A549 (cell line): Measurements from ENCODE around the gene CHD1. TPM values are rescaled to one million over a fixed set of nuclear protein-coding genes. Genes with fewer than 3 reads are reported as not detected.

Experiments used
- ATAC-seq, 2 experiments: fragments of 200-7000 bp in 1 of 2; fragments of >200 bp in 1 of 2; cut with Nextera tagmentation in 1 of 2; cut with Tn5 transposase in 1 of 2; 3 replicates each; pipeline versions ENCODE4 v1.8.0 to v1.9.1; 2018 to 2020; ENCODE audit warnings: mild to moderate bottlenecking in 1 of 2, moderate library complexity in 1 of 2
- CTCF ChIA-PET: fragments of 300-600 bp; sonication (Branson Sonifier 250); formaldehyde crosslinking; extraction: SDS; loops from one replicate; lab custom pipeline; 2021; ENCODE audit warnings: antibody characterized with exemption, inconsistent platforms; lab: Yijun Ruan, JAX
- POLR2A ChIA-PET: fragments of 350-600 bp; formaldehyde crosslinking; extraction: SDS; loops from one replicate; lab custom pipeline; 2021; ENCODE audit warnings: antibody characterized with exemption, inconsistent platforms; lab: Yijun Ruan, JAX
- DNase-seq, 2 experiments: peaks; one replicate each; pipeline versions ENCODE4 v3.0.0 to v3.0.0-alpha.2; 2011 to 2016; ENCODE audit warnings: low read depth in 1 of 2, low spot score in 1 of 2
- FAIRE-seq: peaks from 2 replicates; lab custom pipeline; 2011; peaks lifted over from hg19 to GRCh38; lab: Jason Lieb, UNC
- H3K27ac ChIP-seq, 2 experiments: fragments of >200 bp; sonication (Bioruptor Twin); formaldehyde crosslinking; 3 replicates each; pipeline ENCODE4 v1.5.1; 2016 to 2017
- H3K4me1 ChIP-seq: fragments of >200 bp; sonication (Bioruptor Twin); formaldehyde crosslinking; 3 replicates; pipeline ENCODE4 v1.6.1; 2016
- H3K4me2 ChIP-seq: fragments of >200 bp; sonication (Bioruptor Twin); formaldehyde crosslinking; 3 replicates; pipeline ENCODE4 v1.6.1; 2016
- H3K4me3 ChIP-seq: fragments of >200 bp; sonication (Bioruptor Twin); formaldehyde crosslinking; 3 replicates; pipeline ENCODE4 v1.5.1; 2016
- H3K9me3 ChIP-seq: fragments of >200 bp; sonication (Bioruptor Twin); formaldehyde crosslinking; 3 replicates; pipeline ENCODE4 v1.6.1; 2016
- BCL3 ChIP-seq: fragments of >200 bp; sonication (Bioruptor Twin); formaldehyde crosslinking; IDR thresholded peaks from 3 replicates; pipeline ENCODE4 v1.6.1; 2016
- BHLHE40 ChIP-seq: IDR thresholded peaks from 2 replicates; pipeline ENCODE4 v1.6.1; 2012; ENCODE audit warnings: low read depth, low read length, inconsistent platforms
- CBX8 ChIP-seq: fragments of 200-600 bp; sonication (generic); IDR thresholded peaks from 2 replicates; pipeline ENCODE4 v1.6.1; 2016
- CTCF ChIP-seq: fragments of >200 bp; sonication (Bioruptor Twin); formaldehyde crosslinking; IDR thresholded peaks from 3 replicates; pipeline ENCODE4 v1.5.1; 2016
- FOSB ChIP-seq: fragments of 250-450 bp; sonication (Bioruptor Pico); IDR thresholded peaks from 2 replicates; pipeline ENCODE4 v1.5.0; 2020; ENCODE audit warnings: mild to moderate bottlenecking, moderate library complexity
- HES2 ChIP-seq: fragments of >200 bp; sonication (Bioruptor Twin); formaldehyde crosslinking; IDR thresholded peaks from 2 replicates; pipeline ENCODE4 v1.6.1; 2016
- JUNB ChIP-seq: fragments of >200 bp; sonication (Bioruptor Twin); formaldehyde crosslinking; IDR thresholded peaks from 2 replicates; pipeline ENCODE4 v1.6.1; 2016
- KDM1A ChIP-seq: fragments of 200-600 bp; sonication (generic); IDR thresholded peaks from 2 replicates; pipeline ENCODE4 v1.6.1; 2016; ENCODE audit warnings: low read depth, mild to moderate bottlenecking
- KDM5A ChIP-seq: fragments of 200-600 bp; sonication (generic); IDR thresholded peaks from 2 replicates; pipeline ENCODE4 v1.6.1; 2016; ENCODE audit warnings: antibody characterized with exemption, mild to moderate bottlenecking
- NR3C1 ChIP-seq: fragments of >200 bp; sonication (Bioruptor Twin); formaldehyde crosslinking; IDR thresholded peaks from 3 replicates; pipeline ENCODE4 v1.6.1; 2017
- RAD21 ChIP-seq, 2 experiments: fragments of >200 bp in 1 of 2; sonication (Bioruptor Twin) in 1 of 2; formaldehyde crosslinking in 1 of 2; IDR thresholded peaks in 1 of 2; conservative IDR thresholded peaks in 1 of 2; 2 replicates in 1 of 2; 3 replicates in 1 of 2; pipeline ENCODE4 v1.6.1; 2012 to 2018; ENCODE audit warnings: inconsistent platforms in 1 of 2
- RARB ChIP-seq: fragments of 250-450 bp; sonication (Bioruptor Pico); IDR thresholded peaks from 2 replicates; pipeline ENCODE4 v1.8.0; 2021; ENCODE audit warnings: mild to moderate bottlenecking, moderate library complexity
- RCOR1 ChIP-seq: fragments of 150-350 bp; IDR thresholded peaks from 2 replicates; pipeline ENCODE4 v1.6.1; 2014; ENCODE audit warnings: antibody characterized with exemption, low read length, low read depth
- REST ChIP-seq: fragments of 200-600 bp; sonication (generic); IDR thresholded peaks from 2 replicates; pipeline ENCODE4 v1.6.1; 2016; ENCODE audit warnings: antibody characterized with exemption, mild to moderate bottlenecking, moderate library complexity
- RNF2 ChIP-seq: fragments of 200-600 bp; sonication (generic); IDR thresholded peaks from 2 replicates; pipeline ENCODE4 v1.6.1; 2016; ENCODE audit warnings: low read depth, mild to moderate bottlenecking, antibody characterized with exemption, moderate library complexity, borderline replicate concordance
- TFCP2L1 ChIP-seq: fragments of 250-450 bp; sonication (Bioruptor Pico); IDR thresholded peaks from 2 replicates; pipeline ENCODE4 v1.5.0; 2021; ENCODE audit warnings: mild to moderate bottlenecking
- ZFP36 ChIP-seq: fragments of 450-650 bp; IDR thresholded peaks from 2 replicates; pipeline ENCODE4 v1.6.1; 2014; ENCODE audit warnings: borderline replicate concordance; ENCODE audit not compliant: partially characterized antibody
- ZSCAN20 ChIP-seq: fragments of 250-450 bp; sonication (Bioruptor Pico); IDR thresholded peaks from 2 replicates; pipeline ENCODE4 v1.8.0; 2022; ENCODE audit warnings: mild to moderate bottlenecking, moderate library complexity
- WGBS: methylation state at CpG from one replicate; pipeline ENCODE4 v1.1.6; 2017; ENCODE audit errors: missing lambda C conversion rate; 5-methylcytosine and 5-hydroxymethylcytosine counted together
- polyA plus RNA-seq, 4 experiments: library from polyadenylated mRNA; depleted of rRNA in 3 of 4; stranded (reverse); fragments of >200 nt; fragmentation: RNase III in 1 of 4; extraction: RNeasy Plus Mini Kit Qiagen cat#74134 plus additional on column Dnase treatment in 1 of 4; gene quantifications; 2 replicates in 3 of 4; 3 replicates in 1 of 4; pipeline ENCODE4 v1.2.3, GENCODE V29; 2011 to 2017

CHD1 gene
- polyA plus RNA-seq, 2 of the 4 experiments (the other 2 are of a cell fraction) = 25.9 to 53.9 TPM

GRCh38 chr5:98907951-98908350, 20.9 kb downstream of the CHD1 start:
- H3K4me3 ChIP-seq = no peak overlapping the region
- FAIRE-seq (no peak), ATAC-seq (no peak), DNase-seq (no peak)
- 91% methylated on average over 1 of the region's 1 CpG for WGBS
- CTCF ChIA-PET = interaction anchor here (1.3 to 2.2 kb wide), 4 partner anchors 10 to 153 kb away, joined by 3 to 28 read pairs (median 4); no protein-coding TSS in a partner anchor
- H3K4me2 ChIP-seq = no peak overlapping the region
- H3K4me1 ChIP-seq = peaks cover 18% of the 10 kb centered on the region
- no peaks in the 10 kb centered on the region for H3K9me3 ChIP-seq
- no peak for TF ChIP-seq NR3C1
- no peak for TF ChIP-seq RCOR1
- no peak for TF ChIP-seq CBX8
- TF ChIP-seq RAD21 (conservative IDR thresholded peaks at IDR 0.05 in 1 of 2, IDR thresholded peaks at IDR 0.05 in 1 of 2) = no peak
- no peak for TF ChIP-seq REST
- TF ChIP-seq HES2 = no peak
- TF ChIP-seq JUNB = no peak
- TF ChIP-seq ZSCAN20 (CRISPR knock-in tag) = no peak
- TF ChIP-seq TFCP2L1 (CRISPR knock-in tag) = no peak
- TF ChIP-seq KDM1A = no peak
- TF ChIP-seq FOSB (CRISPR knock-in tag) = no peak
- TF ChIP-seq RARB (CRISPR knock-in tag) = no peak
- TF ChIP-seq KDM5A = no peak
- no peak for TF ChIP-seq RNF2
- POLR2A ChIA-PET = interaction anchor here (0.6 kb wide), 1 partner anchor 14 kb away, joined by 3 read pairs; no protein-coding TSS in a partner anchor
- H3K27ac ChIP-seq = no peak overlapping the region

- 86% methylated on average over 3 of the region's 3 CpGs for WGBS
- POLR2A ChIA-PET = no interaction called here
These were observed 22.0 kb downstream of the CHD1 start for GRCh38 chr5:98906756-98907355.

More at GRCh38 chr5:98906756-98907355, 22.0 kb downstream of the CHD1 start:
- CTCF ChIA-PET = interaction anchor here (0.6 to 2.2 kb wide), 5 partner anchors 11 to 914 kb away, joined by 3 to 28 read pairs (median 3); no protein-coding TSS in a partner anchor
- ATAC-seq (no peak; a peak in 1 of 6 replicates), DNase-seq (no peak), FAIRE-seq (no peak)
- H3K4me2 ChIP-seq = no peak overlapping the region
- TF ChIP-seq BCL3 (no peak), NR3C1 (no peak), CTCF (no peak), ZFP36 (no peak), BHLHE40 (no peak)
- H3K27ac ChIP-seq = no peak overlapping the region
- peaks cover 24% of the 10 kb centered on the region for H3K4me1 ChIP-seq
- no peaks in the 10 kb centered on the region for H3K9me3 ChIP-seq
- no peak overlapping the region for H3K4me3 ChIP-seq
